GM12878 (cell line): ENCODE results near the gene ZC3H6. TPM values are rescaled to one million over a fixed set of nuclear protein-coding genes. Genes with fewer than 3 reads are reported as not detected.

Experiments
- CBX3 ChIP-seq: fragments of 200-600 bp; sonication (generic); IDR thresholded peaks from 2 replicates; pipeline ENCODE4 v1.6.1; 2016; ENCODE audit warnings: low read depth, borderline replicate concordance
- FOS ChIP-seq: IDR thresholded peaks from 3 replicates; pipeline ENCODE4 v1.6.1; 2011; ENCODE audit warnings: borderline replicate concordance; ENCODE audit not compliant: insufficient read length; ENCODE audit errors: extremely low read depth
- GABPA ChIP-seq: IDR thresholded peaks from 2 replicates; pipeline ENCODE4 v1.6.1; 2014; ENCODE audit warnings: antibody characterized with exemption, low read depth, mild to moderate bottlenecking, inconsistent platforms
- HDAC6 ChIP-seq: fragments of 200-600 bp; sonication (generic); IDR thresholded peaks from one replicate; pipeline ENCODE4 v1.8.0; 2017; ENCODE audit warnings: antibody characterized with exemption; ENCODE audit not compliant: unreplicated experiment
- HDGF ChIP-seq: fragments of 450-650 bp; IDR thresholded peaks from 2 replicates; pipeline ENCODE4 v1.6.1; 2016; ENCODE audit warnings: antibody characterized with exemption
- IRF4 ChIP-seq: IDR thresholded peaks from 2 replicates; pipeline ENCODE4 v1.6.1; 2011; ENCODE audit warnings: low read depth, low read length
- MXI1 ChIP-seq: fragments of 150-350 bp; IDR thresholded peaks from 2 replicates; pipeline ENCODE4 v1.6.1; 2011; ENCODE audit warnings: low read depth, mild to moderate bottlenecking, inconsistent platforms, low read length, improper control_type of control experiment
- NR2F1 ChIP-seq: fragments of 450-650 bp; conservative IDR thresholded peaks from 2 replicates; pipeline ENCODE4 v1.6.1; 2017; ENCODE audit warnings: mild to moderate bottlenecking
- PAX5 ChIP-seq: IDR thresholded peaks from 2 replicates; pipeline ENCODE4 v1.6.1; 2011; ENCODE audit warnings: low read depth, low read length, borderline replicate concordance
- PAX8 ChIP-seq: fragments of 450-650 bp; IDR thresholded peaks from 2 replicates; pipeline ENCODE4 v1.6.1; 2017; ENCODE audit warnings: mild to moderate bottlenecking, moderate library complexity
- STAT1 ChIP-seq: fragments of 450-650 bp; conservative IDR thresholded peaks from 2 replicates; pipeline ENCODE4 v1.6.1; 2014; ENCODE audit warnings: antibody characterized with exemption, mild to moderate bottlenecking
- polyA plus RNA-seq, 11 experiments: library from polyadenylated mRNA; depleted of rRNA in 4 of 11; unstranded in 6 of 11; stranded (reverse) in 5 of 11; fragments of >200 nt; fragmentation: Nextera tagmentation in 4 of 11; fragmentation: Illumina TruSeq in 1 of 11; extraction: Ambion mirVana in 4 of 11; extraction: Trizol in 1 of 11; gene quantifications; 1 replicate in 1 of 11; 2 replicates in 10 of 11; pipeline versions ENCODE4 v1.2.1 to v1.2.3, GENCODE V29; 2011 to 2016; ENCODE audit warnings: inconsistent platforms in 2 of 11, missing spikeins in 2 of 11, low read depth in 1 of 11
- total RNA-seq, 4 experiments: library from RNA; depleted of rRNA in 3 of 4; stranded (reverse); fragments of >200 nt in 3 of 4; fragmentation: Illumina TruSeq in 1 of 4; extraction: Trizol in 1 of 4; gene quantifications; 2 replicates each; pipeline versions ENCODE4 v1.2.1 to v1.2.3, GENCODE V29; 2013 to 2021
- TF ChIP-seq, protein P1 (sequence below): fragments of 450-650 bp; IDR thresholded peaks from 2 replicates; pipeline ENCODE4 v1.6.1; 2017; ENCODE audit warnings: mild to moderate bottlenecking, moderate library complexity
- TF ChIP-seq, protein P2 (sequence below): IDR thresholded peaks from 2 replicates; pipeline ENCODE4 v1.6.1; 2012; ENCODE audit warnings: low read depth, low read length, improper control_type of control experiment
- TF ChIP-seq, protein P3 (sequence below): fragments of 450-650 bp; IDR thresholded peaks from 2 replicates; pipeline ENCODE4 v1.6.1; 2017; ENCODE audit warnings: mild to moderate bottlenecking, low read depth, inconsistent platforms; ENCODE audit not compliant: poor library complexity, severe bottlenecking
- TF ChIP-seq, protein P4 (sequence below): IDR thresholded peaks from 2 replicates; pipeline ENCODE4 v1.6.1; 2011; ENCODE audit warnings: borderline replicate concordance, low read depth, mild to moderate bottlenecking, moderate library complexity, low read length; ENCODE audit not compliant: insufficient read depth, poor library complexity, severe bottlenecking
- TF ChIP-seq, protein P5 (sequence below): fragments of 450-650 bp; IDR thresholded peaks from 2 replicates; pipeline ENCODE4 v1.6.1; 2016; ENCODE audit warnings: mild to moderate bottlenecking
- TF ChIP-seq, protein P6 (sequence below): fragments of 450-650 bp; formaldehyde crosslinking; IDR thresholded peaks from 2 replicates; pipeline ENCODE4 v1.5.0; 2022; ENCODE audit warnings: mild to moderate bottlenecking, missing genetic modification characterization

The ZC3H6 gene
- total and polyA plus RNA-seq, 10 of the 15 experiments (the other 5 are each of a cell fraction or from before 2014, with no cell fraction given) = 0.53 to 4.7 (median 1.9) TPM

DNA sequence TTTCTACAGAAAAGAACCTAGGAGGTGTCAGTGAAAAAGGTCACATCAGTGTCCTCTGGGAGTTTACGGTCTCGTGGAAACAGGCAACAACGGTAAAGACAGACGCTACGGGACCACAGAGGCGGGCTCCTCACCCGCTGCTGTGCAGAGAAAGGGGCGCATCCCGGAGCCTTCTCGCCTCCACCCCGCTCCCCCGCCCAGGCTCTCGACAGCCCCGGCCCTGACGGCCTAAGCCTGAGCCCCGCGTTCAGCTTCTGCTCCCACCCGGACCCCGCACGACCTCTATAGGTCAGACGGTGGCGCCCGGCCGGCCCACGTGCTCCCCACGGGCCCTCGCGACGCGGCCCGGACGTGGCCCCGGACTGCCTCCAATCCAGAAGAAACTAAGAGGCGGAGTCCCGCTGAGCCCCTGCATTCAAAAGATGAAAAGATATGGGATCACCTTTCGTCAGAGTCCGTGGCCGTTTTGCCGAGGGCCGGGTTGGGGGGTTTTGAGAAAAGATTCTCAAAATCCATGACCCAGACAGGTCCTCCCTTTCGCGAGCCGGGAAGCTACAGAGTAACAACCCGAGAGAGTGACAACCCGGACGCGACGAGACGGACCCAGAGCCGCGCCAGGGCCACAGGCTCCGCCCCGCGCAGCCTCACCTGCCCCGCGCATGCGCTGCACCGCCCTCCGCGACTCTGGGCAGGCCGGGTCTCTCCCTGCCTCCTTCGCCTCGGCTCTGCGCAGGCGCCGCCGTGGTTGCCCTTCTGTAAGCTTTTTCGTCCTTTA is 20.7 kb upstream of the ZC3H6 start, which contains the start of gene ZC3H8 (continued):
- TF ChIP-seq, protein P1, sequence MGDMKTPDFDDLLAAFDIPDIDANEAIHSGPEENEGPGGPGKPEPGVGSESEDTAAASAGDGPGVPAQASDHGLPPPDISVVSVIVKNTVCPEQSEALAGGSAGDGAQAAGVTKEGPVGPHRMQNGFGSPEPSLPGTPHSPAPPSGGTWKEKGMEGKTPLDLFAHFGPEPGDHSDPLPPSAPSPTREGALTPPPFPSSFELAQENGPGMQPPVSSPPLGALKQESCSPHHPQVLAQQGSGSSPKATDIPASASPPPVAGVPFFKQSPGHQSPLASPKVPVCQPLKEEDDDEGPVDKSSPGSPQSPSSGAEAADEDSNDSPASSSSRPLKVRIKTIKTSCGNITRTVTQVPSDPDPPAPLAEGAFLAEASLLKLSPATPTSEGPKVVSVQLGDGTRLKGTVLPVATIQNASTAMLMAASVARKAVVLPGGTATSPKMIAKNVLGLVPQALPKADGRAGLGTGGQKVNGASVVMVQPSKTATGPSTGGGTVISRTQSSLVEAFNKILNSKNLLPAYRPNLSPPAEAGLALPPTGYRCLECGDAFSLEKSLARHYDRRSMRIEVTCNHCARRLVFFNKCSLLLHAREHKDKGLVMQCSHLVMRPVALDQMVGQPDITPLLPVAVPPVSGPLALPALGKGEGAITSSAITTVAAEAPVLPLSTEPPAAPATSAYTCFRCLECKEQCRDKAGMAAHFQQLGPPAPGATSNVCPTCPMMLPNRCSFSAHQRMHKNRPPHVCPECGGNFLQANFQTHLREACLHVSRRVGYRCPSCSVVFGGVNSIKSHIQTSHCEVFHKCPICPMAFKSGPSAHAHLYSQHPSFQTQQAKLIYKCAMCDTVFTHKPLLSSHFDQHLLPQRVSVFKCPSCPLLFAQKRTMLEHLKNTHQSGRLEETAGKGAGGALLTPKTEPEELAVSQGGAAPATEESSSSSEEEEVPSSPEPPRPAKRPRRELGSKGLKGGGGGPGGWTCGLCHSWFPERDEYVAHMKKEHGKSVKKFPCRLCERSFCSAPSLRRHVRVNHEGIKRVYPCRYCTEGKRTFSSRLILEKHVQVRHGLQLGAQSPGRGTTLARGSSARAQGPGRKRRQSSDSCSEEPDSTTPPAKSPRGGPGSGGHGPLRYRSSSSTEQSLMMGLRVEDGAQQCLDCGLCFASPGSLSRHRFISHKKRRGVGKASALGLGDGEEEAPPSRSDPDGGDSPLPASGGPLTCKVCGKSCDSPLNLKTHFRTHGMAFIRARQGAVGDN = peak; percentile 83
- no peak for TF ChIP-seq STAT1
- TF ChIP-seq, protein P2, sequence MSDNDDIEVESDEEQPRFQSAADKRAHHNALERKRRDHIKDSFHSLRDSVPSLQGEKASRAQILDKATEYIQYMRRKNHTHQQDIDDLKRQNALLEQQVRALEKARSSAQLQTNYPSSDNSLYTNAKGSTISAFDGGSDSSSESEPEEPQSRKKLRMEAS = peak; percentile 96
- TF ChIP-seq, protein P3, sequence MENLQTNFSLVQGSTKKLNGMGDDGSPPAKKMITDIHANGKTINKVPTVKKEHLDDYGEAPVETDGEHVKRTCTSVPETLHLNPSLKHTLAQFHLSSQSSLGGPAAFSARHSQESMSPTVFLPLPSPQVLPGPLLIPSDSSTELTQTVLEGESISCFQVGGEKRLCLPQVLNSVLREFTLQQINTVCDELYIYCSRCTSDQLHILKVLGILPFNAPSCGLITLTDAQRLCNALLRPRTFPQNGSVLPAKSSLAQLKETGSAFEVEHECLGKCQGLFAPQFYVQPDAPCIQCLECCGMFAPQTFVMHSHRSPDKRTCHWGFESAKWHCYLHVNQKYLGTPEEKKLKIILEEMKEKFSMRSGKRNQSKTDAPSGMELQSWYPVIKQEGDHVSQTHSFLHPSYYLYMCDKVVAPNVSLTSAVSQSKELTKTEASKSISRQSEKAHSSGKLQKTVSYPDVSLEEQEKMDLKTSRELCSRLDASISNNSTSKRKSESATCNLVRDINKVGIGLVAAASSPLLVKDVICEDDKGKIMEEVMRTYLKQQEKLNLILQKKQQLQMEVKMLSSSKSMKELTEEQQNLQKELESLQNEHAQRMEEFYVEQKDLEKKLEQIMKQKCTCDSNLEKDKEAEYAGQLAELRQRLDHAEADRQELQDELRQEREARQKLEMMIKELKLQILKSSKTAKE = no peak
- TF ChIP-seq FOS = no peak
- TF ChIP-seq, protein P4, sequence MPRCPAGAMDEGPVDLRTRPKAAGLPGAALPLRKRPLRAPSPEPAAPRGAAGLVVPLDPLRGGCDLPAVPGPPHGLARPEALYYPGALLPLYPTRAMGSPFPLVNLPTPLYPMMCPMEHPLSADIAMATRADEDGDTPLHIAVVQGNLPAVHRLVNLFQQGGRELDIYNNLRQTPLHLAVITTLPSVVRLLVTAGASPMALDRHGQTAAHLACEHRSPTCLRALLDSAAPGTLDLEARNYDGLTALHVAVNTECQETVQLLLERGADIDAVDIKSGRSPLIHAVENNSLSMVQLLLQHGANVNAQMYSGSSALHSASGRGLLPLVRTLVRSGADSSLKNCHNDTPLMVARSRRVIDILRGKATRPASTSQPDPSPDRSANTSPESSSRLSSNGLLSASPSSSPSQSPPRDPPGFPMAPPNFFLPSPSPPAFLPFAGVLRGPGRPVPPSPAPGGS = no peak
- TF ChIP-seq HDAC6 = no peak
- peak; percentile 92 for TF ChIP-seq NR2F1
- no peak for TF ChIP-seq CBX3
- TF ChIP-seq, protein P5, sequence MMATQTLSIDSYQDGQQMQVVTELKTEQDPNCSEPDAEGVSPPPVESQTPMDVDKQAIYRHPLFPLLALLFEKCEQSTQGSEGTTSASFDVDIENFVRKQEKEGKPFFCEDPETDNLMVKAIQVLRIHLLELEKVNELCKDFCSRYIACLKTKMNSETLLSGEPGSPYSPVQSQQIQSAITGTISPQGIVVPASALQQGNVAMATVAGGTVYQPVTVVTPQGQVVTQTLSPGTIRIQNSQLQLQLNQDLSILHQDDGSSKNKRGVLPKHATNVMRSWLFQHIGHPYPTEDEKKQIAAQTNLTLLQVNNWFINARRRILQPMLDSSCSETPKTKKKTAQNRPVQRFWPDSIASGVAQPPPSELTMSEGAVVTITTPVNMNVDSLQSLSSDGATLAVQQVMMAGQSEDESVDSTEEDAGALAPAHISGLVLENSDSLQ = peak; percentile 88
- no peak for TF ChIP-seq HDGF
- TF ChIP-seq, protein P6, sequence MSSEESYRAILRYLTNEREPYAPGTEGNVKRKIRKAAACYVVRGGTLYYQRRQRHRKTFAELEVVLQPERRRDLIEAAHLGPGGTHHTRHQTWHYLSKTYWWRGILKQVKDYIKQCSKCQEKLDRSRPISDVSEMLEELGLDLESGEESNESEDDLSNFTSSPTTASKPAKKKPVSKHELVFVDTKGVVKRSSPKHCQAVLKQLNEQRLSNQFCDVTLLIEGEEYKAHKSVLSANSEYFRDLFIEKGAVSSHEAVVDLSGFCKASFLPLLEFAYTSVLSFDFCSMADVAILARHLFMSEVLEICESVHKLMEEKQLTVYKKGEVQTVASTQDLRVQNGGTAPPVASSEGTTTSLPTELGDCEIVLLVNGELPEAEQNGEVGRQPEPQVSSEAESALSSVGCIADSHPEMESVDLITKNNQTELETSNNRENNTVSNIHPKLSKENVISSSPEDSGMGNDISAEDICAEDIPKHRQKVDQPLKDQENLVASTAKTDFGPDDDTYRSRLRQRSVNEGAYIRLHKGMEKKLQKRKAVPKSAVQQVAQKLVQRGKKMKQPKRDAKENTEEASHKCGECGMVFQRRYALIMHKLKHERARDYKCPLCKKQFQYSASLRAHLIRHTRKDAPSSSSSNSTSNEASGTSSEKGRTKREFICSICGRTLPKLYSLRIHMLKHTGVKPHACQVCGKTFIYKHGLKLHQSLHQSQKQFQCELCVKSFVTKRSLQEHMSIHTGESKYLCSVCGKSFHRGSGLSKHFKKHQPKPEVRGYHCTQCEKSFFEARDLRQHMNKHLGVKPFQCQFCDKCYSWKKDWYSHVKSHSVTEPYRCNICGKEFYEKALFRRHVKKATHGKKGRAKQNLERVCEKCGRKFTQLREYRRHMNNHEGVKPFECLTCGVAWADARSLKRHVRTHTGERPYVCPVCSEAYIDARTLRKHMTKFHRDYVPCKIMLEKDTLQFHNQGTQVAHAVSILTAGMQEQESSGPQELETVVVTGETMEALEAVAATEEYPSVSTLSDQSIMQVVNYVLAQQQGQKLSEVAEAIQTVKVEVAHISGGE (CRISPR knock-in tag) = no peak
- no peak for TF ChIP-seq PAX5
- no peak for TF ChIP-seq GABPA
- peak; percentile 69 for TF ChIP-seq MXI1
- TF ChIP-seq IRF4 = no peak
- TF ChIP-seq PAX8 = no peak
